ENCODE measurements around the gene NXNL1. TPM values are rescaled to one million over a fixed set of nuclear protein-coding genes. Genes with fewer than 3 reads are reported as not detected.
"Not testable (repeated sequence)": the region's sequence is repeated elsewhere in the genome, so short reads cannot be mapped to it uniquely, and the experiment has no call there.

The NXNL1 gene
- total and polyA plus RNA-seq, 5 donors from 2014 or later, result not detected

GRCh38 chr19:17500447-17501198 lies 39.9 kb upstream of the NXNL1 start:
- Histone ChIP-seq H3K9me3 (ENCODE audit: control insufficient read depth in 2 of 2, low read length in 2 of 2) (no peaks in the 10 kb centered on the region), H3K36me3 (ENCODE audit: control insufficient read depth, insufficient read depth, low read length) (peaks cover 5% of the 10 kb centered on the region), H3K4me3 (ENCODE audit: low read depth, low read length) (no peak overlapping the region), H3K27ac (ENCODE audit: insufficient read depth, low read length, poor library complexity, severe bottlenecking) (no peak overlapping the region), H3K27me3 (ENCODE audit: control insufficient read depth, insufficient read depth, low read length) (no peaks in the 10 kb centered on the region), H3K4me1 (ENCODE audit: control insufficient read depth, insufficient read depth, low read length, poor library complexity, severe bottlenecking) (peaks cover 8% of the 10 kb centered on the region)
- Mint-ChIP-seq H3K9me3 (no peaks in the 10 kb centered on the region), H3K27me3 (no peaks in the 10 kb centered on the region), H3K36me3 (peaks cover 5% of the 10 kb centered on the region), H3K4me3 (no peak overlapping the region), H3K27ac (no peak overlapping the region), H3K4me1 (peaks cover 0 to 22% (median 7%) of the 10 kb centered on the region in 4 donors)
- ATAC-seq (ENCODE audit: low read depth in 2 of 2) (no peak), DNase-seq (no peak)

GRCh38 chr19:17499648-17500446 lies 39.1 kb upstream of the NXNL1 start:
- no peak for ATAC-seq (ENCODE audit: low read depth in 2 of 2)
- no peak for DNase-seq
- no peak overlapping the region for H3K4me3 Mint-ChIP-seq

GRCh38 chr19:17499025-17499424 lies 38.3 kb upstream of the NXNL1 start:
- not testable (repeated sequence) for H3K27me3 Mint-ChIP-seq; H3K4me3 Mint-ChIP-seq; H3K9me3 ChIP-seq (ENCODE audit: control insufficient read depth in 2 of 2, low read length in 2 of 2); H3K27me3 ChIP-seq (ENCODE audit: control insufficient read depth, insufficient read depth, low read length); DNase-seq; H3K4me3 ChIP-seq (ENCODE audit: low read depth, low read length); H3K36me3 ChIP-seq (ENCODE audit: control insufficient read depth, insufficient read depth, low read length); ATAC-seq (ENCODE audit: low read depth in 2 of 2); H3K27ac ChIP-seq (ENCODE audit: insufficient read depth, low read length, poor library complexity, severe bottlenecking); H3K27ac Mint-ChIP-seq; H3K9me3 Mint-ChIP-seq; H3K4me1 ChIP-seq (ENCODE audit: control insufficient read depth, insufficient read depth, low read length, poor library complexity, severe bottlenecking); H3K36me3 Mint-ChIP-seq
- peaks cover 0 to 22% (median 7%) of the 10 kb centered on the region in 4 donors for H3K4me1 Mint-ChIP-seq

More at GRCh38 chr19:17499648-17500446, 39.1 kb upstream of the NXNL1 start:
- no peaks in the 10 kb centered on the region for H3K27me3 Mint-ChIP-seq
- Histone ChIP-seq H3K4me3 (ENCODE audit: low read depth, low read length) (no peak overlapping the region), H3K27me3 (ENCODE audit: control insufficient read depth, insufficient read depth, low read length) (no peaks in the 10 kb centered on the region), H3K36me3 (ENCODE audit: control insufficient read depth, insufficient read depth, low read length) (no peaks in the 10 kb centered on the region), H3K4me1 (ENCODE audit: control insufficient read depth, insufficient read depth, low read length, poor library complexity, severe bottlenecking) (peaks cover 8% of the 10 kb centered on the region), H3K27ac (ENCODE audit: insufficient read depth, low read length, poor library complexity, severe bottlenecking) (no peak overlapping the region), H3K9me3 (ENCODE audit: control insufficient read depth in 2 of 2, low read length in 2 of 2) (no peaks in the 10 kb centered on the region)
- no peaks in the 10 kb centered on the region for H3K9me3 Mint-ChIP-seq
- peaks cover 5% of the 10 kb centered on the region for H3K36me3 Mint-ChIP-seq
- peak overlapping the region; percentile 31 to 56 (median 35) for H3K27ac Mint-ChIP-seq
- peaks cover 0 to 23% (median 7%) of the 10 kb centered on the region in 4 donors for H3K4me1 Mint-ChIP-seq

- no peaks in the 10 kb centered on the region for H3K27me3 ChIP-seq (ENCODE audit: control insufficient read depth, insufficient read depth, low read length)
- Mint-ChIP-seq H3K36me3 (no peaks in the 10 kb centered on the region), H3K4me3 (no peak overlapping the region), H3K27me3 (no peaks in the 10 kb centered on the region), H3K27ac (peak overlapping the region in 1 of 3 donors; percentile 23), H3K9me3 (no peaks in the 10 kb centered on the region), H3K4me1 (peaks cover 0 to 21% (median 7%) of the 10 kb centered on the region in 4 donors)
- DNase-seq, result no peak
- peaks cover 8% of the 10 kb centered on the region for H3K4me1 ChIP-seq (ENCODE audit: control insufficient read depth, insufficient read depth, low read length, poor library complexity, severe bottlenecking)
- H3K9me3 ChIP-seq (ENCODE audit: control insufficient read depth in 2 of 2, low read length in 2 of 2), result no peaks in the 10 kb centered on the region
- no peak overlapping the region for H3K4me3 ChIP-seq (ENCODE audit: low read depth, low read length)
- H3K27ac ChIP-seq (ENCODE audit: insufficient read depth, low read length, poor library complexity, severe bottlenecking), result no peak overlapping the region
- no peak for ATAC-seq (ENCODE audit: low read depth in 2 of 2)
- H3K36me3 ChIP-seq (ENCODE audit: control insufficient read depth, insufficient read depth, low read length), result no peaks in the 10 kb centered on the region
Measured at GRCh38 chr19:17497149-17497798, 36.5 kb upstream of the NXNL1 start.

GRCh38 chr19:17496337-17496997 lies 35.7 kb upstream of the NXNL1 start:
- no peak overlapping the region for H3K27ac Mint-ChIP-seq
- no peaks in the 10 kb centered on the region for H3K27me3 Mint-ChIP-seq
- DNase-seq (peak; percentile 55 to 88 (median 70)), ATAC-seq (ENCODE audit: low read depth in 2 of 2) (peak; percentile 95)
- H3K4me3 ChIP-seq (ENCODE audit: low read depth, low read length), result no peak overlapping the region
- H3K27me3 ChIP-seq (ENCODE audit: control insufficient read depth, insufficient read depth, low read length), result no peaks in the 10 kb centered on the region
- H3K4me1 Mint-ChIP-seq, result peaks cover 0 to 21% (median 7%) of the 10 kb centered on the region in 4 donors
- no peaks in the 10 kb centered on the region for H3K9me3 Mint-ChIP-seq
- no peaks in the 10 kb centered on the region for H3K36me3 Mint-ChIP-seq
- H3K27ac ChIP-seq (ENCODE audit: insufficient read depth, low read length, poor library complexity, severe bottlenecking), result no peak overlapping the region
- no peaks in the 10 kb centered on the region for H3K36me3 ChIP-seq (ENCODE audit: control insufficient read depth, insufficient read depth, low read length)
- H3K9me3 ChIP-seq (ENCODE audit: control insufficient read depth in 2 of 2, low read length in 2 of 2), result no peaks in the 10 kb centered on the region
- H3K4me3 Mint-ChIP-seq, result peak overlapping the region in 1 of 4 donors; percentile 16
- H3K4me1 ChIP-seq (ENCODE audit: control insufficient read depth, insufficient read depth, low read length, poor library complexity, severe bottlenecking), result peaks cover 8% of the 10 kb centered on the region

GRCh38 chr19:17495639-17496296 lies 35.0 kb upstream of the NXNL1 start:
- H3K4me1 ChIP-seq (ENCODE audit: control insufficient read depth, insufficient read depth, low read length, poor library complexity, severe bottlenecking), result peaks cover 11% of the 10 kb centered on the region
- H3K4me3 Mint-ChIP-seq, result peak overlapping the region in 1 of 4 donors; percentile 16
- H3K9me3 ChIP-seq (ENCODE audit: control insufficient read depth in 2 of 2, low read length in 2 of 2), result no peaks in the 10 kb centered on the region
- H3K27me3 ChIP-seq (ENCODE audit: control insufficient read depth, insufficient read depth, low read length), result no peaks in the 10 kb centered on the region
- H3K36me3 Mint-ChIP-seq, result no peaks in the 10 kb centered on the region
- H3K4me1 Mint-ChIP-seq, result peaks cover 0 to 25% (median 9%) of the 10 kb centered on the region in 4 donors
- no peak for DNase-seq
- peak overlapping the region in 1 of 3 donors; percentile 79 for H3K27ac Mint-ChIP-seq
- H3K27me3 Mint-ChIP-seq, result no peaks in the 10 kb centered on the region
- no peak overlapping the region for H3K27ac ChIP-seq (ENCODE audit: insufficient read depth, low read length, poor library complexity, severe bottlenecking)
- H3K4me3 ChIP-seq (ENCODE audit: low read depth, low read length), result no peak overlapping the region
- ATAC-seq (ENCODE audit: low read depth in 2 of 2), result no peak
- no peaks in the 10 kb centered on the region for H3K36me3 ChIP-seq (ENCODE audit: control insufficient read depth, insufficient read depth, low read length)
- H3K9me3 Mint-ChIP-seq, result no peaks in the 10 kb centered on the region

- Histone ChIP-seq H3K4me3 (ENCODE audit: low read depth, low read length) (no peak overlapping the region), H3K27me3 (ENCODE audit: control insufficient read depth, insufficient read depth, low read length) (no peaks in the 10 kb centered on the region), H3K9me3 (ENCODE audit: control insufficient read depth in 2 of 2, low read length in 2 of 2) (no peaks in the 10 kb centered on the region), H3K4me1 (ENCODE audit: control insufficient read depth, insufficient read depth, low read length, poor library complexity, severe bottlenecking) (peaks cover 34% of the 10 kb centered on the region), H3K36me3 (ENCODE audit: control insufficient read depth, insufficient read depth, low read length) (no peaks in the 10 kb centered on the region), H3K27ac (ENCODE audit: insufficient read depth, low read length, poor library complexity, severe bottlenecking) (no peak overlapping the region)
- H3K27me3 Mint-ChIP-seq, result no peaks in the 10 kb centered on the region
- no peak for DNase-seq
- ATAC-seq (ENCODE audit: low read depth in 2 of 2), result no peak
- H3K9me3 Mint-ChIP-seq, result no peaks in the 10 kb centered on the region
- H3K27ac Mint-ChIP-seq, result peak overlapping the region in 2 of 3 donors; percentile 36 to 47
- H3K4me1 Mint-ChIP-seq, result peaks cover 10 to 39% (median 24%) of the 10 kb centered on the region in 4 donors
- H3K36me3 Mint-ChIP-seq, result no peaks in the 10 kb centered on the region
- H3K4me3 Mint-ChIP-seq, result peak overlapping the region in 1 of 4 donors; percentile 44
Measured at GRCh38 chr19:17491287-17491686, 30.6 kb upstream of the NXNL1 start.
